ENCODE data around the gene AGMAT.

- TF ChIP-seq EZH2 (IDR thresholded peaks at IDR 0.05) (no peak), CTCF (IDR thresholded peaks at IDR 0.05) (no peak)
Observed at GRCh38 chr1:15603050-15603965, 18.5 kb upstream of the AGMAT start.

Measured in neural progenitor cell (in vitro differentiated cells).